Measurements from ENCODE around the gene FGFBP2.

The FGFBP2 gene

DNA sequence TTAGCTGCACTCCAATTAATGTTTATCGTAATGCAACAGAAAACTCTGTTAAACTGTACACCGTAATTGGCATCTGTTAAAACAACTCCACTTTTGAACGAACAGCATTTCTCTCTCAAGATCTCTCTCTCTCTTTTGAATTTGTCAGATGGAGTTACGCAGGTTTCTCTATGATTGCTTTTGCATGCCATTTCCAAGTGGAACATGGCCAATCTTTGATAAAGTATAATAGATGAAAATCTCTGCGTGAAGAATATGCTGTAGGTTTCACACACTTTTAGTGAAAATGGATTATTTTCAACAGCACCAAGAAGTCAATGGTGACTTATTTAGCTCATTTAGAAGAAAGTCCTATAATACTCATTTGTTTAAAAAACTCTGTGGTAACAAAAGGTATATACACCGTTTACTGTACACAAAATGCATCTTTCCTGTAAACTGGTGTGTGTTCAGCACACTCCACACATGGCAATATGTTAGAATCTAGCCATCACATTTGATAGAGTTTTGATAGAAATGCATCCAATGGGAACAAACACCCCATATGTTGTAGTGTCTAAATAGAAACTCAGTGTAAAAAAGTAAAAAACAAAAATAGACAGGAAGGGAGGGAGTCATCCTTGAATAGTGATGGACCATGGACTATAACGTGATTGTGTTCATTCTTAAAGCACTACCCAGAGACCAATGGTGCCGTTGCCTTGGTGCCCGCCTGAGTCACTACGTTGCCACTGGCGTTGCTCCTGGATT, 5.8 kb upstream of the FGFBP2 start:
- no peak for DNase-seq (ENCODE audit: low read depth in 1 of 2, low spot score in 1 of 2)

DNA sequence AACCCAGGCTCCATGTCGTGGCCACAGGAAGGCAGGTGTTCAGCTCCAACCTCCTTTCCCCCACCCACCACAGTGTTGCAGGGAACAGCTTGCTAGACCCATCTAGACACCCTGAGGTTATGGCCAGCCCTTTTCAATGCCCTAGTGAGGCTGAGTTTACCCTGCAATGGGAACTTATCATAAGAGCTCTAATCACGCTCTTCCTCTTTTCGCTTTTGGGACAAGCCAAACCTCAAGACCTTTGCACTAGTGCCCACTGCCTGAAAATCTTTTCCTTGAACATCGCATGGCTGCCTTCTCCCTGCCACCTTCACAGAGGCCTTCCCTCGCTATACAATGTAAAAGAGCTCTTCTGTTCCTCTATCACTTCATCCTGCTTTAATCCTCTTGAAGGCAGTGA, 2.4 kb upstream of the FGFBP2 start:
- no peak for DNase-seq (ENCODE audit: low read depth in 1 of 2, low spot score in 1 of 2)

DNA sequence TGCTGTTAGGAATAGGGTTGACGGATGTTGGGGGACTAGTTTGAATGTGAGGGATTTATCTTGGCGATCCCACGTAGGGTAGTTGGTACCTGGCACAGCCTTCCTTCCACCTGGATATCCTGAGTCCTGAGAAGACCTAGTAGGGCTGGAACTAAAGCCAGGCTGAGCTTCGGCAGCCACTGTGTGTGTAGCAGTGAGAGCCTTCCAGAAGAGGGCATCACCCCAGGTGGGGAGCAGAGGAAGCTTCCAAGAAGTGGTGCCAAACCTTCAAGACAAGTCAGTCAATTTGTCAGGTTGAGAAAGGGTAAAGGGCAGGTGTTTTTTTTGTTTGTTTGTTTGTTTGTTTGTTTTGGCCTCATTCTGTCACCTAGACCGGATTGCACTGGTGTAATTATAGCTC, 1.2 kb upstream of the FGFBP2 start:
- DNase-seq (ENCODE audit: low read depth in 1 of 2, low spot score in 1 of 2): no peak

DNA sequence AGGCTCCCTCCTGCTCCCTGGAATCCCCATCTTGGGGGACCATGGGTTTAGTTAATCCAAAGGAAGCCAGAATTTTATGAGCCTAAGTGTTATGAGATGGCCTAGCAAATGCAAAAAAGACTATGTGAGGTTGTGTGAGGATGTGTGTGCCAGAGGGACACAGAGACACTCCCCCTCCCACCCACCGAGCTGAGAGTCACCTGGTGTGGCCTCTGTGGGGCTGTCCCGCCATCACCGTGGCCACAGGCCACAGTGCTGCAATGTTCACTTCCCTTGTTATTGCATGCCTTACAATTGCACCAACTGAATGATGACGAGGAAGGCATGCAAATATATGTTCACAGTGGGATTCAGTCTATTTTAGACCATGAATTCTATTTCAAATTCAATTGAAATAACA, 601 bp upstream of the FGFBP2 start:
- no peak for DNase-seq (ENCODE audit: low read depth in 1 of 2, low spot score in 1 of 2)

DNA sequence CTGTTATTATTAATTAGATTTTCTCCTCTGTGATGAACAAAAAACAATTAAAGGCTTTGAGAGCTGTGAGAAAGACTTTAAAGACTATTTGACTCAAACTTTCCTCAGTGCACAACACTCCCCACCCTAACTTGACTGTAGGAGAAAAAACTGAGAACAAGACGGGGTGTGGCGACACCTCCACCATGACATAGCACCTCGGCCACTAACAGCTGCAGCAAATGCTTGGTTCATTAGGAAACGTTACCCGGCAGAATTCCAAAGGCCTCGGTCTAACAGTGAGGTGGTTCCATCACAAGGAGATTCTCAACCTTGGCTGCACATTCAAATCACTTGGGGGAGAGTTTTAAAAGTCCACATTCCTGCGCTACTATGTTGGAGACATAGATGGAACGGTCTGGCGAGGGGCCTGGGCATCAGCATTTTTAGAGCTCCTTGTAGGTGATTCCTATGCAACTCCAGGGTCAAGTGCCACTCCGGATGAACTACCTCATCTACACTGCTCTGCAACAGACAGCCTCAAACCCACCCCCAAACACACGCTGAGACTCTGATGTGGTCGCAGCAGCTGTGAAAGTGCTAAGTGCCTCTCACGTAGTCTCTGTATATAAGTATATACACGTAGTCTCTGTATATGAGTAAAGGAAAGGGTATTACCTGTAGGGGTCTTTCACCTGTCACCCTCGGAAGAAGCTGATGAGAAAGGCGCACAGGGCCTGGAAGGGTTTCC, 1.0 kb downstream of the FGFBP2 start:
- DNase-seq (ENCODE audit: low read depth in 1 of 2, low spot score in 1 of 2): no peak

DNA sequence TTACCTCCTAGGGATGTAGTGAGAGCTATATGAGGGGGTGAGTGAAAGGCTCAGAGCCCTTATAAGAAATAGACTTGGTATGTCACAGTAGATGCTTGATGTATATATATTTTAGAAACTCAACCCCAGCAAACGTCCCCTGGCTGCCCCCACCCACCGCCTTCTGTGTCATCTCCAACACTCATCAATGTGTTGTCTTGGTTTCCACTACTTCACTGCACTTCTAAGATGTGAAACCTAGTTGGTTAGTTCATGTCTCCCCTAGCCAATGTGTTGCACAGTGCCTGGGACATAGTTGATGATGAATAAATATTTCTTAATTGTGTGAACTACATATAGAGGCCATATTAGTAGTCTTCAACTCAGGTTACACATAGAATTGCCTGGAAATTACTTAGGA, 4.4 kb downstream of the FGFBP2 start:
- DNase-seq (ENCODE audit: low read depth in 1 of 2, low spot score in 1 of 2): no peak

DNA sequence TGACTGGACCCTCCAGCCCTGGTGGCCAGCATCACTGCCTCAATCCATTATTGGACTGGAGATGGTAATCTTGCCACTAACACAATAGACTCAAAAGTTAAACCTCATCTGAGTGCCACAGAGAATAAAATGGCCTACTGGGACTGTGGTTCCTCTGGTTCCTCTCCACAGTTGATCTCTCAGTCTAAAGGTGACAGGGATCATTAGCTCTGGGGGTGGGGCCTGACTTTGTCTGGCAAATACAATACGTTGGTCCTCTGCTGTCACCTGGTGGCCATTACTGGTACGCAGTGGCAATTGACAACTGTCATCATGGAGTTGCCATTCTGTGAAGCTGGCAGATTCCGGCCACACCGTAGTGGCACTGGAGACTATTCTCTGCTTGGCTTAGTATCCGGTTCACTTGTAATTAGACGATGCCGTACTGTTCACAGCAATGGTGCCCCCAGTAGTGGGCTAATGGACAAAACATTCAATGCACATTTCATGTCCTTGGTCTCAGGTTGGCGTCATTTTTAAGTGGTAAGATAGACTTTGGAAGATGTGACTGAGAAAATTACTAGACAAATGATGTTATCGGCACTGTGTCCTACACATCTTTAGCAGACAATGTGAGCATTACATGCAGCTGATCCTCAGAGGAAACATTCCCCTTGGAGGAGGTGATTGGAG, 6.7 kb downstream of the FGFBP2 start:
- DNase-seq (ENCODE audit: low read depth in 1 of 2, low spot score in 1 of 2): peak; percentile 41 to 71

DNA sequence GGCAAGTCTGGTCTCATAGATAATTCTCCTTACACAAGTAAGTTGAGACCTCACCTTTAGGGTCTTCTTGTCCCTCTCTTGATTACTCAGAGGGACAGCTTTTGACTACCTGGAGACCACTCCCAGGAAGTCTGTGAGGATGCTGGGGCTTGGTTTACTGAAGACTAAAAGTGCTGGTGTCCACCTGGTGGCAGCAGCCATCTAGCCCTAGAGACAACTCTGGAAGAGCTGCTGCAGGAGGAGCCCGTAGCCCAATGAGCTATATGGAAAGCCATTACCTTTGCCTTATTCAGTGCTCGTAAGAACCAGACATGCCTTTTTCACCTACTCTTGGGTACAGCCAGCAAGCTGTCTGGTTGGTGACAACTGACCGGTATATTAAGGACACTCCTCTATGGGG, 7.3 kb downstream of the FGFBP2 start:
- no peak for DNase-seq (ENCODE audit: low read depth in 1 of 2, low spot score in 1 of 2)

DNA sequence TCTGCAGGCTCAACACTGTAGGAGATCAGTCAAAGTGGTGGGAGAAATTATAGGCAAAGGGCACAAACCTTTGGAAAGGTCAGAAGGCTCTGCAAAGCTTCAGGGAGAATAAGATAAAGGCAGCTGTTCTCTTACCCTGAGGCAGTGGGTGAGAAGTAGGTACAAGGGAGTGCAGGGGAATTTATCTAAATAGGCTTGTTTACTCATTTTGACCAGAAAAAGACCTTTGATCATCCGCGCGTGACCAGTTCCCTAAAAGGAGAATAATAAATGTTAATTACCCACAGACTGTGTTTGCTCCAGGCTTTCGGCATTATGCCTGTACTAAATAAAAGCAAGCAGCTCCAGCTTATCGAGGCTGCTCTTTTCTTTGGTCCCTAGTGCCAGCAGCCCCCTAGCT, 9.3 kb downstream of the FGFBP2 start:
- DNase-seq (ENCODE audit: low read depth in 1 of 2, low spot score in 1 of 2): no peak

DNA sequence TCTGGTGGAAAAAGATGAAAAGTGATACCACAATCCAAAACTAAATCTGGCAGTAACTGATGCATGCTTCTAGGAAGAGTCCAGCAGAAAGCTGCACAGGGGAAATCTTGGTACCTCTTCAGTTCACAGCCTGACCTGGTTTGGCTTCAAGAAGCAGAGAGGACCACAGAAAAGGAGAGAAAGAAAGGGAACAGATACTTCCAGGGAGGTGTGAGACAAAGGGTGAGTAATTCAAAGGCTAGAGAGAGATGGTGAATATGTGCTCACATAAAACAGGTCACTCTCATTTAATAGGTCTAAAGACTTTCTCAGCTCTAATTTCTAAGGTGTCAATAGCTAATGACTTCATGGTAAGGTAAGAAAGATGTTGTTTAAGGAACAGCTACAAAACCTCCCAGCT, 11.2 kb downstream of the FGFBP2 start:
- no peak for DNase-seq (ENCODE audit: low read depth in 1 of 2, low spot score in 1 of 2)

DNA sequence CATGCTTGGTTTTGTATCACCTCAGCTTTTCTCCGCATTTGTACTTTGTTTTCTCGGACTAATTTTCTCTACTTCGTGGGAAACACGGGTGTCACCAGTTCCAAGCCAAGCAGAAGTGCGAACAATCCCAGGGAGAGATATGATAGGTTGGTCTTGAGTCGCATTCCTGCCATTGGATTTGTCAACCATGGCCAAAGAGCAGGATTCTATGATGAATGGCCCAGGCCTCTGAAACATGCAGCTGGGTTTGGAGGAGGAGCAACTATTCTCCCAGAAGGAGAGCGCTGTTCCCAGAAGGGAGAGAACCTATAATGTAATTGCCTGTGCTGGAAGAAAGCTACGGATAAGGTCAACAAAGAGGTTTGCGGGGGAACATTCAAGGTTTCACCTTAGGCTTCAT, 14.1 kb downstream of the FGFBP2 start:
- no peak for DNase-seq (ENCODE audit: low read depth in 1 of 2, low spot score in 1 of 2)

DNA sequence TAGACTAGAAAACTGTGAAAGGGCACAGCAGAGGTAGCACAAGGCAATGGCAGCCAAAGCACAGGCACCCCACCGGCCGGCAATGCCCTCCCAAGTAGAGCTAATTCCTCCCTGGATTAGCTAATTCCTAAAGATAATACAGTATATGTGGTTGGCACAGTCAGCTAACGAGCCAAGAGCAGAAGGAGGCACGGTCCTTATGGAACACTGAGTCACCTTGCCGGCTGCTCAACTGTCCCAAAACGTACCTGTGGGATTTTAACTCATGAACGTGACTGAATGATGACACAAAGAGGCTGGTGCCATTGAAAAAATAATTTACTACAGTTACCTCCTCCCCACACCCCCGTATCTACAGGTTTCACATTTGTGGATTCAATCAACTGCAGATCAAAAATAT, 15.3 kb downstream of the FGFBP2 start:
- no peak for DNase-seq (ENCODE audit: low read depth in 1 of 2, low spot score in 1 of 2)

DNA sequence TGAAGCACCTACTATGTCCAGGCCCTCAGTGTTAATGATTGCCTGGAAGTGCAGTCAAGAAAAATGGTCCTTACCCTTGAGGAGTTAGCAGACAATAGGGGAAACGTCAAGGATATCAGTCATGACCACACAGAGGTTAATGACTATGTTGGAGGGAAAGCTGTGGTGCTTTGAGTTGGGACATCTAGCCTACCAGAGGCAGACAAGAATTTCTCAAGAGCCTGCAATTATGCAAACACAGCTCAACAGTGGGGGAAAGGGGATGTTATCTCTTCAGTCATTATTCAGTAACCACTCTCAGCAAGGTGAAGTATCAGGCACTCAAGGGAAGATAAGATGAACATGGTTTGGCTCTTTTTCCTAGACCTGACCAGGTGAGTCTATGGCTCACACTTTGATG, 17.5 kb downstream of the FGFBP2 start:
- DNase-seq (ENCODE audit: low read depth in 1 of 2, low spot score in 1 of 2): no peak

DNA sequence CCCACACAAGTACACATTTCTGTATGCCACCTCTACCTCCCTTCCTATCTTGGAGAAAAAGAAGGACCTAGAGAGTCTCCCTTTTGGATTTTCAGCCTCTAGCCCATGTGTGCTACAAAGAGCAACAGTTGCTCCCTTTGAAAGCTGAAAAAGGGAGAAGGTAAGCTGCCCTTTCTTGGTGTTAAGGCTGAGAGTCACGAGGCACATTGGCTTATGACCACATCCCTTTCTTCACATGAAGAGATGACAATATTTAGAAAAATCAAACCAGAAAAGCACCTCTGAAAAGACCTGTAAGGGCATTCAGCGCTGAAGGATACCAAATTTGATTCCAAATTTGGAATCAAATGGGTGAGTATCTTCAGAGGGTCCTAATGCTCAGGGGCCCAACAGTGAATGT, 18.1 kb downstream of the FGFBP2 start:
- DNase-seq (ENCODE audit: low read depth in 1 of 2, low spot score in 1 of 2): no peak

DNA sequence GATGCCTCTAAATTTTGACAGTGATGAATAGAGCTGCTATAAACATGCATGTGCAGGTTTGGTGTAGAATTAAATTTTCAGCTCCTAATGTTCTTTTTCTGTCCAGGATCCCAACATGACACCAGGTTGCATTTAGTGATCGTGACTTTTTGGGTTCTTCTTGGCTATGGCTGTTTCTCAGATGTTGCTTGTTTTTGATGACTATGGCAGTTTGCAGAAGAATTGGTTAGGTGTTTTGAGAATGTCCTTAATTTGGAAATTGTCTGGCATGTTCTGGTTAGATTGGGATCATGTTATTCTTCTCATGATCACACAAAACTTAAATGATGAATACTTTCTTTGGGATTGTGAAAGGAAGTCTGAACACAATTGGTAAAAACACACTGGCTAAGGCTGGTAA, 20.7 kb downstream of the FGFBP2 start:
- DNase-seq (ENCODE audit: low read depth in 1 of 2, low spot score in 1 of 2): no peak

DNA sequence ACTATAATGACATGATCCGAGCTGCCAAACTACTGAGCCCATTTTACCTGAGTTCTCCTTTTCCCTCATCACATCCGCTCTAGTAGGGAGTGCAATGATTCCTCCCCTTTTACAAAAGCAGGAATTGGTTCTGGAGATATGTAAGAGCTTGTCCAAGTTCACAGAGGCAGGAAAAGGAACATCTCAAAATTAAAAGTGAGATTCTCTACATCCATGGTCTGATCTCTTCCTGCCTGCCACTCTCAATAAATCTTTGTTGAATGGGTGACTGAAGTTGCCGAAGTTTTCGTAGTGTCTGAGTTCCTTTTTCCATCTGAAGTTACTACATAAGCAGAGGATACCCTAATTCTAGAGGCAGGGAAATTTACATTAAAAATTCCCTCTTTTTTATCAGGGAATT, 24.3 kb downstream of the FGFBP2 start, which contains the start of gene FGFBP1:
TSS of gene FGFBP1 (minus strand) at position 101 of the 400 bp plus-strand sequence. CDS start 2,108 bp downstream, outside the sequence.
- DNase-seq (ENCODE audit: low read depth in 1 of 2, low spot score in 1 of 2): no peak

DNA sequence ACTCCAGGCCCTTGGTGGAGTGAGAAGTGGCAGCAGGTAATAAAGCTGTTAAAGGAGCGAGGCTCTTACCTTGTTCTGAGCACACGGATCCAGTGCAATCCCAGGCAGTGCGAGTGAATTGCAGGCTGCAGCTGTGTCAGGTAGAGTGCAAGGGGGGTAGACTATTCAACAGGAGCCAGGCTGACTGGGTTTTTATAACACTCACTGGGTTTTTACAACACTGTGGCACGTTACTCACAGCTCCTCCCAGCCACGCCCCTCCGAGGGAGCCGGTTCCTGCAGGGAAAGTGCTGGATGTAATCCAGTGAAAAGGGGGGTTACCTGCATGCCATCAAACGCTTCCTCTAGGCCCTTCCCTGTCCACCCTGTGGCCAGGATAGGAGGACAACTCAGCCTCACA, 24.8 kb downstream of the FGFBP2 start:
- DNase-seq (ENCODE audit: low read depth in 1 of 2, low spot score in 1 of 2): no peak

DNA sequence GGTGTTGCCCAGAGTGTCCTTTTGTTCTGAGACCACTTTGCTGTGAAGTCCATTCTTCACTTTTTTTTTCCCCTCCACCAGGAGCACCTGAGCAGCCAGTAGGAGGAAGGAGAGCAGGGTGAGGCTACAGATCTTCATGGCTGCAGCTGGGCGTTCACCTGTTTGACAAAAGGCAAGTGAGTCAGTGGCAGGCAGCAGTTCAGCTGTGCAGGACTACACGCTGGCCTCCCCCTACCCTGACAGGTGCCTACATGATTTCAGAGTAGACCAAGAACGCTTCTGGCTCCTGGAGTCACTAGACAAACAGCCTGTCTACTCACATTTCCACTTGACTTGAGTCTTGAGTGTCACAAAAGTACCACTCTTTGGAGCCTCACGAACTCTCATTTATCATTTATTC, 26.5 kb downstream of the FGFBP2 start:
- DNase-seq (ENCODE audit: low read depth in 1 of 2, low spot score in 1 of 2): no peak

DNA sequence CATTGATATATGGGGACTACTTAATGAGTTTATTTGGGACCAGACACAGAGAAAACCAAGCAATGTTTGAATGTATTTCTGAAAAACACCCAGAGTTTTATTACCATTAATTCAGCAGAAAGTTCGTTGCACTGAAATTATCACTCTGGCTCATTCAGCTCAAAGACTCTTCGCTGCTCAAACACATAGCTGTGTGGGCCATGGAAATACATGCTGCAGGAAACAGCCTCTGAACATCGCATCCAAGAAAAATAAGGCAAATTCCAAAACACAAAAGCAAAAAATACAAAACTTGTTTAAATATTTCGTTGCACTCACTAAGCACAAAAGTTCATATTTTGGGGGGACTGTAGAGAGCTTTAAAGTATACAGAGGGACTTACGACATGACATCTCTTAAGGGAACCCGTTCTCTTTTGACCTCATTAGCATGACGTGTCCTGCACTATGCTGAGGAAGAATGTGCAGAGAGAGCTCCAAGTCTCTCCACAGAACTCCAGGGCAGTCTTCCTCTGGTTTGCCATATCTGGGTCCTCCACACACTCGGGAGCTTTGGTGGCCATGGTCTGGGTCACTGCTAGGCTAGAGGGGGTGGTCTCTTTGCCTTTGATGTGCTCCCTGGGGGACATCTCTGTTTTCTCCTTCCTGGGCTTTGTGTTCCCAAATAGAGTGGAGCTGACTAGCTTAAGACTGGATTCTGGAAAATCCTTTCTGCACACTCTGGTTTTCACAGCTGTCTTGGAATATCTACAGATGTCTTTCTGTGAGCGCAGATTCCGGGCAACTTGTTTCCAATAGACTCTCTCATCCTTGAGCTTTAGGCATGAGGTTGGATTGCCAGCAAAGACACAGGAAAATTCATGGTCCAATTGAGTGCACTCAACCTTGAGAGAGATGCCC, 27.2 kb downstream of the FGFBP2 start:
- DNase-seq (ENCODE audit: low read depth in 1 of 2, low spot score in 1 of 2): no peak

DNA sequence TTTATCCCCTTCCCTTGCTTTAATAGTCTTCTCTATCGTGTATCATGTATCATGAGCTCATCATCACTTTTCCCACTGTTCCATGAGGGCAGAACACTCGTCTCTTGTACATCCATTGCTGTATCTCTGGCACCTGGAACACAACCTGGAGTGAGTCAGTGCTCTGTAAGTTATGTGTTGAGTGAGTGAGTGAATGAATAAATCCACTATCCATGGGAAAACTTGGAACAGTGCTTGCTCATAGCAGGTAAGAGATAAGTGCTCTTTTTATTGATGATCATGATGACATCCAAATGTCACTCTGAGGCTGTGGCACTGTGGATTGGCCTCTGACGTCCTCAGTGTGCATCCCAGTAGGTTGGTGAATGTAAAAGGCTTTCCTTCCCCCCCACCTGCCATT, 28.7 kb downstream of the FGFBP2 start:
- no peak for DNase-seq (ENCODE audit: low read depth in 1 of 2, low spot score in 1 of 2)
